SK-N-SH (cell line): ENCODE data around the gene IL1F10. TPM values are rescaled to one million over a fixed set of nuclear protein-coding genes. Genes with fewer than 3 reads are reported as not detected.
"Not testable (repeated sequence)": the region's sequence is repeated elsewhere in the genome, so short reads cannot be mapped to it uniquely, and the experiment has no call there.

Experiments used
- CTCF ChIA-PET: fragments of 300-600, 350-600 bp; formaldehyde crosslinking; extraction: SDS; loops from one replicate; lab custom pipeline; 2021; lab: Yijun Ruan, JAX
- POLR2A ChIA-PET: fragments of 350-600 bp; sonication (Branson Sonifier 250); formaldehyde crosslinking; extraction: SDS; loops from one replicate; lab custom pipeline; 2020; ENCODE audit warnings: antibody characterized with exemption, inconsistent platforms; lab: Yijun Ruan, JAX
- DNase-seq: peaks from one replicate; pipeline ENCODE4 v3.0.0; 2012
- H2AFZ ChIP-seq: fragments of 200-600 bp; sonication (generic); 2 replicates; pipeline ENCODE4 v1.8.1; 2016; ENCODE audit warnings: antibody characterized with exemption, mild to moderate bottlenecking, low read depth
- H3F3A ChIP-seq: fragments of 200-600 bp; sonication (generic); replicated peaks from 2 replicates; pipeline ENCODE3; 2016; ENCODE audit warnings: antibody characterized with exemption, mild to moderate bottlenecking; ENCODE audit not compliant: insufficient read depth
- H3K27ac ChIP-seq, 2 experiments: fragments of 200-500 bp in 1 of 2; fragments of 200-600 bp in 1 of 2; sonication (Bioruptor generic) in 1 of 2; sonication (generic), shearing (Covaris generic) in 1 of 2; 2 replicates each; pipeline versions ENCODE4 v1.5.1 to v1.6.1; 2014 to 2016; ENCODE audit warnings: low read depth in 2 of 2, inconsistent platforms in 1 of 2, low read length in 1 of 2, mild to moderate bottlenecking in 1 of 2, mixed read lengths in 1 of 2
- H3K27me3 ChIP-seq: fragments of 200-600 bp; sonication (generic), shearing (Covaris generic); 2 replicates; pipeline ENCODE4 v1.6.1; 2016; ENCODE audit warnings: mixed run types; ENCODE audit not compliant: insufficient read depth
- H3K36me3 ChIP-seq, 2 experiments: fragments of 200-500 bp in 1 of 2; fragments of 200-600 bp in 1 of 2; sonication (Bioruptor generic) in 1 of 2; sonication (generic) in 1 of 2; replicated peaks in 1 of 2; 2 replicates each; pipeline versions ENCODE3 to v1.5.1; 2014 to 2016; ENCODE audit warnings: low read length in 1 of 2, mild to moderate bottlenecking in 1 of 2; ENCODE audit not compliant: insufficient read depth in 2 of 2, control insufficient read depth in 1 of 2
- H3K4me1 ChIP-seq, 2 experiments: fragments of 200-500 bp in 1 of 2; fragments of 200-600 bp in 1 of 2; sonication (Bioruptor generic) in 1 of 2; sonication (generic), shearing (Covaris generic) in 1 of 2; 2 replicates each; pipeline versions ENCODE4 v1.5.1 to v1.6.1; 2014 to 2016; ENCODE audit warnings: low read depth in 1 of 2, low read length in 1 of 2, mixed run types in 1 of 2; ENCODE audit not compliant: insufficient read depth in 2 of 2, control insufficient read depth in 1 of 2
- H3K4me2 ChIP-seq: fragments of 200-600 bp; sonication (generic), shearing (Covaris generic); 2 replicates; pipeline ENCODE4 v1.6.1; 2017; ENCODE audit warnings: mixed run types
- H3K4me3 ChIP-seq, 2 experiments: fragments of 200-500 bp in 1 of 2; fragments of 200-600 bp in 1 of 2; sonication (Bioruptor generic) in 1 of 2; sonication (generic), shearing (Covaris generic) in 1 of 2; 2 replicates each; pipeline versions ENCODE4 v1.5.1 to v1.8.1; 2014 to 2016; ENCODE audit warnings: low read depth in 2 of 2, inconsistent platforms in 1 of 2, low read length in 1 of 2, mild to moderate bottlenecking in 1 of 2, mixed read lengths in 1 of 2, moderate library complexity in 1 of 2
- H3K79me2 ChIP-seq: fragments of 200-600 bp; sonication (generic); 2 replicates; pipeline ENCODE4 v1.8.1; 2017; ENCODE audit warnings: mild to moderate bottlenecking; ENCODE audit not compliant: insufficient read depth
- H3K9ac ChIP-seq: fragments of 200-600 bp; sonication (generic); 2 replicates; pipeline ENCODE4 v1.6.1; 2017; ENCODE audit warnings: mixed run types
- H3K9me2 ChIP-seq: fragments of 200-600 bp; sonication (generic); 2 replicates; pipeline ENCODE4 v1.6.1; 2017; ENCODE audit warnings: mixed run types
- H3K9me3 ChIP-seq: fragments of 200-600 bp; sonication (generic); 2 replicates; pipeline ENCODE4 v1.6.1; 2017; ENCODE audit warnings: mixed run types, mild to moderate bottlenecking, moderate library complexity
- H4K20me1 ChIP-seq: fragments of 200-600 bp; sonication (generic); 2 replicates; pipeline ENCODE4 v1.6.1; 2017; ENCODE audit warnings: mild to moderate bottlenecking, mixed run types; ENCODE audit not compliant: insufficient read depth
- CTCF ChIP-seq: fragments of 200-600 bp; sonication (generic); IDR thresholded peaks from 2 replicates; pipeline ENCODE4 v1.6.1; 2017; ENCODE audit warnings: antibody characterized with exemption, mild to moderate bottlenecking, moderate library complexity
- ELF1 ChIP-seq: IDR thresholded peaks from 2 replicates; pipeline ENCODE4 v1.4.0; 2012
- EP300 ChIP-seq, 2 experiments: IDR thresholded peaks; 2 replicates each; pipeline versions ENCODE4 v1.4.0 to v1.6.1; 2012; ENCODE audit warnings: borderline replicate concordance in 1 of 2, low read depth in 1 of 2, low read length in 1 of 2
- EZH2phosphoT487 ChIP-seq: fragments of 200-600 bp; sonication (generic); IDR thresholded peaks from 2 replicates; pipeline ENCODE4 v1.6.1; 2017; ENCODE audit warnings: low read depth, mixed run types, mild to moderate bottlenecking, antibody characterized with exemption, moderate library complexity, borderline replicate concordance
- FOSL2 ChIP-seq: IDR thresholded peaks from 2 replicates; pipeline ENCODE4 v1.4.0; 2012; ENCODE audit warnings: low read depth, mild to moderate bottlenecking, moderate library complexity, borderline replicate concordance
- GABPA ChIP-seq: IDR thresholded peaks from 2 replicates; pipeline ENCODE4 v1.4.0; 2012; ENCODE audit warnings: low read depth, mild to moderate bottlenecking
- JUND ChIP-seq: IDR thresholded peaks from 2 replicates; pipeline ENCODE4 v1.4.0; 2012
- MEF2A ChIP-seq: IDR thresholded peaks from 2 replicates; pipeline ENCODE4 v1.4.0; 2012; ENCODE audit warnings: low read depth, borderline replicate concordance
- RAD21 ChIP-seq: IDR thresholded peaks from 2 replicates; pipeline ENCODE4 v1.6.1; 2012; ENCODE audit warnings: mild to moderate bottlenecking, low read length
- RCOR1 ChIP-seq: fragments of 150-350 bp; IDR thresholded peaks from 2 replicates; pipeline ENCODE4 v1.6.1; 2017; ENCODE audit warnings: antibody characterized with exemption, low read length
- RFX5 ChIP-seq: IDR thresholded peaks from 2 replicates; pipeline ENCODE4 v1.6.1; 2012; ENCODE audit warnings: mild to moderate bottlenecking, improper control_type of control experiment, low read length
- SIN3A ChIP-seq: IDR thresholded peaks from 2 replicates; pipeline ENCODE4 v1.6.1; 2012; ENCODE audit warnings: low read depth, mild to moderate bottlenecking, low read length, moderate library complexity, borderline replicate concordance
- SMC3 ChIP-seq: IDR thresholded peaks from 2 replicates; pipeline ENCODE4 v1.6.1; 2012; ENCODE audit warnings: low read depth, low read length, improper control_type of control experiment
- USF1 ChIP-seq: IDR thresholded peaks from 2 replicates; pipeline ENCODE4 v1.4.0; 2012; ENCODE audit warnings: low read depth, borderline replicate concordance
- USF2 ChIP-seq: fragments of 150-350 bp; IDR thresholded peaks from 2 replicates; pipeline ENCODE4 v1.6.1; 2017; ENCODE audit warnings: antibody characterized with exemption, low read length, low read depth, borderline replicate concordance
- YY1 ChIP-seq: IDR thresholded peaks from 2 replicates; pipeline ENCODE4 v1.4.0; 2012; ENCODE audit warnings: low read depth, mild to moderate bottlenecking
- ZBTB33 ChIP-seq: IDR thresholded peaks from 2 replicates; pipeline ENCODE4 v1.4.0; 2012; ENCODE audit warnings: low read depth, borderline replicate concordance
- WGBS: methylation state at CpG from one replicate; pipeline ENCODE4 v1.1.6; 2017; ENCODE audit warnings: low lambda C conversion rate; 5-methylcytosine and 5-hydroxymethylcytosine counted together
- polyA plus RNA-seq, 3 experiments: library from polyadenylated mRNA; depleted of rRNA; stranded (reverse); fragments of >200 nt; gene quantifications; 2 replicates each; pipeline ENCODE4 v1.2.3, GENCODE V29; 2012

Gene IL1F10
- polyA plus RNA-seq, 1 of the 3 experiments (the other 2 are of a cell fraction) = not detected

- H3K27ac ChIP-seq, H3K79me2 ChIP-seq, H3K4me1 ChIP-seq, H3K9ac ChIP-seq, H3K4me3 ChIP-seq, POLR2A ChIA-PET, H3K9me2 ChIP-seq, H3F3A ChIP-seq, H2AFZ ChIP-seq, CTCF ChIA-PET, DNase-seq, H3K27me3 ChIP-seq, H3K36me3 ChIP-seq, H4K20me1 ChIP-seq, H3K9me3 ChIP-seq, H3K4me2 ChIP-seq: not testable (repeated sequence)
- WGBS = 0% methylated on average over 2 of the region's 2 CpGs
These were observed 29.3 kb downstream of the IL1F10 start for GRCh38 chr2:113096842-113097618.

GRCh38 chr2:113098041-113098440 lies 30.3 kb downstream of the IL1F10 start:
- H3K4me1 ChIP-seq = no peaks in the 10 kb centered on the region
- no peak overlapping the region for H3K9ac ChIP-seq
- H3K4me3 ChIP-seq = no peak overlapping the region
- H2AFZ ChIP-seq = no peak overlapping the region
- no peaks in the 10 kb centered on the region for H3K36me3 ChIP-seq
- no peaks in the 10 kb centered on the region for H3K27me3 ChIP-seq
- H3K9me2 ChIP-seq = no peaks in the 10 kb centered on the region
- H3K27ac ChIP-seq = no peak overlapping the region
- no peaks in the 10 kb centered on the region for H4K20me1 ChIP-seq
- no peak for DNase-seq
- CTCF ChIA-PET = interaction anchor here (1.3 kb wide), 1 partner anchor 13 kb away, joined by 4 read pairs; no protein-coding TSS in a partner anchor
- no peaks in the 10 kb centered on the region for H3K9me3 ChIP-seq
- TF ChIP-seq GABPA = no peak
- TF ChIP-seq EZH2phosphoT487 = no peak
- no peak for TF ChIP-seq MEF2A
- TF ChIP-seq JUND = no peak
- TF ChIP-seq FOSL2 = no peak
- no peak for TF ChIP-seq USF1
- TF ChIP-seq RFX5 = no peak
- no peak for TF ChIP-seq EP300 (IDR thresholded peaks at IDR 0.05; ENCODE audit: borderline replicate concordance in 1 of 2, low read depth in 1 of 2, low read length in 1 of 2)
- TF ChIP-seq USF2 = no peak
- TF ChIP-seq YY1 = no peak
- TF ChIP-seq ZBTB33 = no peak
- TF ChIP-seq SMC3 = no peak
- TF ChIP-seq RCOR1 = no peak
- TF ChIP-seq SIN3A = no peak
- TF ChIP-seq CTCF = no peak
- TF ChIP-seq RAD21 = no peak
- no peak for TF ChIP-seq ELF1
- TF ChIP-seq, all 33 proteins: peak for 0
- POLR2A ChIA-PET = no interaction called here
- WGBS = 19% methylated on average over 4 of the region's 4 CpGs
- no peaks in the 10 kb centered on the region for H3F3A ChIP-seq
- no peaks in the 10 kb centered on the region for H3K79me2 ChIP-seq
- H3K4me2 ChIP-seq = no peak overlapping the region
